Astrocyte of the spinal cord (primary cell): ENCODE results near the gene PRKAR1B.
A peak's percentile ranks its signal among the peaks of the same experiment; 100 is the strongest.
"Not testable (repeated sequence)": the region's sequence is repeated elsewhere in the genome, so short reads cannot be mapped to it uniquely, and the experiment has no call there.

ENCODE experiments used
- DNase-seq: peaks from one replicate; pipeline ENCODE4 v3.0.0; 2011; ENCODE audit warnings: low read depth, low spot score
- H3K4me3 ChIP-seq: 2 replicates; pipeline ENCODE4 v1.5.1; 2011; ENCODE audit warnings: low read depth, mild to moderate bottlenecking, low read length, moderate library complexity
- CTCF ChIP-seq: IDR thresholded peaks from 2 replicates; pipeline ENCODE4 v1.5.1; 2012; ENCODE audit warnings: low read depth, mild to moderate bottlenecking, low read length, inconsistent platforms
- in situ Hi-C: cut with HindIII; loops from 2 replicates; pipeline ENCODE4 v1.10.0; 2017; ENCODE audit warnings: low sequenced_read_pairs

The PRKAR1B gene

GRCh38 chr7:644381-645305, 82.4 kb downstream of the PRKAR1B start:
- in situ Hi-C loops = no loop called here
- no peak for TF ChIP-seq CTCF
- no peak for DNase-seq
- H3K4me3 ChIP-seq = no peak overlapping the region

GRCh38 chr7:641966-642365, 85.1 kb downstream of the PRKAR1B start:
- in situ Hi-C loops = no loop called here
- H3K4me3 ChIP-seq = no peak overlapping the region
- no peak for DNase-seq
- TF ChIP-seq CTCF = no peak

GRCh38 chr7:641269-641671, 85.8 kb downstream of the PRKAR1B start:
- H3K4me3 ChIP-seq = no peak overlapping the region
- in situ Hi-C loops = no loop called here
- DNase-seq = no peak
- no peak for TF ChIP-seq CTCF

GRCh38 chr7:638256-639011, 88.6 kb downstream of the PRKAR1B start:
- no peak for TF ChIP-seq CTCF
- DNase-seq = no peak
- in situ Hi-C loops = no loop called here
- no peak overlapping the region for H3K4me3 ChIP-seq

GRCh38 chr7:637826-638225, 89.3 kb downstream of the PRKAR1B start:
- H3K4me3 ChIP-seq = no peak overlapping the region
- TF ChIP-seq CTCF = no peak
- in situ Hi-C loops = no loop called here
- no peak for DNase-seq

- no peak for DNase-seq
- in situ Hi-C loops = no loop called here
- no peak overlapping the region for H3K4me3 ChIP-seq
- peak; percentile 48 for TF ChIP-seq CTCF
These were observed 90.7 kb downstream of the PRKAR1B start for GRCh38 chr7:636396-636795.

- in situ Hi-C loops, H3K4me3 ChIP-seq, DNase-seq: not testable (repeated sequence)
These were observed 91.2 kb downstream of the PRKAR1B start for GRCh38 chr7:635687-636382.
